VCaP (cell line): ENCODE measurements around the gene ELN.
A peak's percentile ranks its signal among the peaks of the same experiment; 100 is the strongest.

Source experiments
- H3K27ac ChIP-seq: fragments of 450-650 bp; 2 replicates; pipeline ENCODE4 v1.5.1; 2017
- CTCF ChIP-seq: fragments of 450-650 bp; conservative IDR thresholded peaks from 2 replicates; pipeline ENCODE4 v1.5.1; 2017; ENCODE audit warnings: mild to moderate bottlenecking, moderate library complexity

Gene ELN

DNA sequence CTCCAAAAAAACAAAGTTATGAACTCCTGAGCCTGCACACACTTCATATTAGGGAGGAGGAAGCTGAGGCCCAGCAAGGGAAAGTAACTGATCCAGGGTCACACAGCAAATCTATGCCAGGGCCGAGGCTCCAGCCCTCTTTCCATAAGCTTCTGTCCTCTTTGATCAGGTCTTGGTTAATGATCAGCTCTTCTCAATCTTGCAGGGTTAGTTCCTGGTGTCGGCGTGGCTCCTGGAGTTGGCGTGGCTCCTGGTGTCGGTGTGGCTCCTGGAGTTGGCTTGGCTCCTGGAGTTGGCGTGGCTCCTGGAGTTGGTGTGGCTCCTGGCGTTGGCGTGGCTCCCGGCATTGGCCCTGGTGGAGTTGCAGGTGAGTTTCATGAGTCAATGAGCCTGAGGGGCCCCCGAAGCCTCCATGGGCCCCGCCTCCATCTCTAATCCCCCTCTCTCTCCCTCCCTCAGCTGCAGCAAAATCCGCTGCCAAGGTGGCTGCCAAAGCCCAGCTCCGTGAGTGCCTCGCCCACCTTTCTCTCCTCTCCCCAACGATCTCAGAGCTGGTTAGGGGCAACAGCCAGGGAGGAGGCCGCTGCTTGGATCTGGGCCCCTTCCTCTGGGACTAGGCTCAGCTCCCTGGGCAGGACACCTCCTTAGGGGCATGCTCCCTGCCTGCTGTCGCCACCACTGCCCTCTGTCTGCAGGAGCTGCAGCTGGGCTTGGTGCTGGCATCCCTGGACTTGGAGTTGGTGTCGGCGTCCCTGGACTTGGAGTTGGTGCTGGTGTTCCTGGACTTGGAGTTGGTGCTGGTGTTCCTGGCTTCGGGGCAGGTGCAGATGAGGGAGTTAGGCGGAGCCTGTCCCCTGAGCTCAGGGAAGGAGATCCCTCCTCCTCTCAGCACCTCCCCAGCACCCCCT lies 32.0 kb downstream of the ELN start:
- peak overlapping the region; percentile 73 for H3K27ac ChIP-seq
- TF ChIP-seq CTCF: no peak; the same call in 1 of the 2 replicates

DNA sequence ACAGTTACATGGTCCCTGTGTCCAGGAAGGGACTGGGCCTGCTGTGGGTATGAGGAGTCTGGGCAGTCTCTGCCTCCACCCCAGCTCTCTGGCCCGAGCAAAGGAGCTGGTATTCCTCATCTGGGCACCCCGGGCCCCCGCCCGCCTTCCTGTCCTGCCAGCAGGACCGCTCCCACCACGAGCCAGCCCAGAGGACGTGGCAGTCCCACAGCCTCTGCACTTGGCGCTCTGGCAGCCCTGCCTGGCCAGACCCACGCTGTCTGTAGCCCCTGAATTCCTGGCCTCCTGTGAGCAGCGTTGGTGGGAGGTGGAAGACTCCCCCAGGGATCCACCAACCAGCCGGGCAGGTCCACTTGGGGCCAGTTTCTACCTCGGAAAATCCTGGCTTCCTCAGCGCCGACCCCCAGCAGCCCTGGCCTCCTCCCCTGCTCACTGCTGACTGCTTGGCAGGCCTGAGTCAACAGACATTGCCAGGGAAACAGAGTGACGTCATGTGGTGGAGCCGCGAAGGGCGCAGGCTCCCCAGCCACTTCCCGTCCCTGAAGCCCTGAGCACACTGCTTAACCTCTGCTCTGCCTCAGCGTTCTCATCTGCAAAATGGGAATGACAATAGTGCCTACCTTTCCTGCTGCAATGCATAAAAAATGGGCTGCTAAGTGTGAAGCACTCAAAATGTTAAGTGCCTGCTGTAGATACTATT lies 34.0 kb downstream of the ELN start:
- TF ChIP-seq CTCF: no peak
- H3K27ac ChIP-seq: peak overlapping the region; percentile 33; the same call in 1 of the 2 replicates

- TF ChIP-seq CTCF: no peak
- H3K27ac ChIP-seq: no peak overlapping the region
Measured at GRCh38 chr7:74063223-74063641, 35.3 kb downstream of the ELN start.

GRCh38 chr7:74063646-74064045 lies 35.7 kb downstream of the ELN start:
- no peak overlapping the region for H3K27ac ChIP-seq
- no peak for TF ChIP-seq CTCF

DNA sequence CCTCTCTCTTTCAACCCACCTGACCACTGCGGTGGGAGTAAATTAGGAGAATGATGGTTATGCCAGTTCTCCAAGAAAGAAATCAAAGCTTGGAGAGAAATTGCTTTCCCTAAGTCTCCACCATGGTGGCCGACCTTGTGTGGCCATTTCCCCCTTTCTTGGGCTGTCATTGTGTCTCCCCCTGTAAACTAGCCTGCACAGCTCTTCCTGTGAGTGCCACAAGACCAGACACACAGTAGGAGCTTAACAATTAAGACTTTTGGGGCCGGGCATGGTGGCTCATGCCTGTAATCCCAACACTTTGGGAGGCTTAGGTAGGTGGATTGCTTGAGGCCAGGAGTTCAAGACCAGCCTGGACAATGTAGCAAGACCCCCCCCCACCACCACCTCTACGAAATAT lies 36.7 kb downstream of the ELN start:
- TF ChIP-seq CTCF: no peak
- no peak overlapping the region for H3K27ac ChIP-seq

DNA sequence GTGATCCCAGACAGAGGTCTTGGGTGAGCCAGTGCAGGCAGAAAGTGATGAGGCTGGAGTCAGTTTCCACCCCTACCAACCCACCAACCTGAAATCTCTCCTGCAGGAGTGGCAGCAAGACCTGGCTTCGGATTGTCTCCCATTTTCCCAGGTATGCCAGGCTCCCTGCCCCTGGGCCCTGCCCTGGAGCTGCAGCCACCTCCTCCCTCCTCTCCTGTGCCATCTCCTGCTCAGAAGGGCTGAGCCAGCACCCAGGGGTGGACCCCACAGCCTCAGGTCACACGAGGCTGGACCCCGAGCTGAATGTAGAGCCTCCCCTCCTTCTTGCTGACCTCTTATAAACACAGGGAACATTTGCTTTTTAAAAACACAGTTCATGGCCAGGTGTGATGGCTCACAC lies 38.7 kb downstream of the ELN start:
- H3K27ac ChIP-seq: no peak overlapping the region
- no peak for TF ChIP-seq CTCF

DNA sequence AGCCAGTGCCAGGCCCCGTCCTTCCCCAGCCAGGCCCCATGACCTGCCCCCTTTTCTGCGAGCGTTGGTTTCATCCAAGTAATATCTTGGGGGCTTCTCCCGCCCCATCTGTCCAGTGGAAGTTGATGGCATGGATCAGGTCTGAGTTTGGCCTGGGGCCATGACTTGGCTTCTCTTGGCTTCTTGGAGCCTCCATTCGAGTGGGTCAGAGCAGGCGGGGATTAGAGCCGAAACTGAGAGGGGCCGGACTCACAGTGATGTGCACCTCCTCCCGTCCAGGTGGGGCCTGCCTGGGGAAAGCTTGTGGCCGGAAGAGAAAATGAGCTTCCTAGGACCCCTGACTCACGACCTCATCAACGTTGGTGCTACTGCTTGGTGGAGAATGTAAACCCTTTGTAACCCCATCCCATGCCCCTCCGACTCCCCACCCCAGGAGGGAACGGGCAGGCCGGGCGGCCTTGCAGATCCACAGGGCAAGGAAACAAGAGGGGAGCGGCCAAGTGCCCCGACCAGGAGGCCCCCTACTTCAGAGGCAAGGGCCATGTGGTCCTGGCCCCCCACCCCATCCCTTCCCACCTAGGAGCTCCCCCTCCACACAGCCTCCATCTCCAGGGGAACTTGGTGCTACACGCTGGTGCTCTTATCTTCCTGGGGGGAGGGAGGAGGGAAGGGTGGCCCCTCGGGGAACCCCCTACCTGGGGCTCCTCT lies 40.6 kb downstream of the ELN start:
- H3K27ac ChIP-seq: no peak overlapping the region
- no peak for TF ChIP-seq CTCF
